Measurements from ENCODE around the gene TARM1.

DNA sequence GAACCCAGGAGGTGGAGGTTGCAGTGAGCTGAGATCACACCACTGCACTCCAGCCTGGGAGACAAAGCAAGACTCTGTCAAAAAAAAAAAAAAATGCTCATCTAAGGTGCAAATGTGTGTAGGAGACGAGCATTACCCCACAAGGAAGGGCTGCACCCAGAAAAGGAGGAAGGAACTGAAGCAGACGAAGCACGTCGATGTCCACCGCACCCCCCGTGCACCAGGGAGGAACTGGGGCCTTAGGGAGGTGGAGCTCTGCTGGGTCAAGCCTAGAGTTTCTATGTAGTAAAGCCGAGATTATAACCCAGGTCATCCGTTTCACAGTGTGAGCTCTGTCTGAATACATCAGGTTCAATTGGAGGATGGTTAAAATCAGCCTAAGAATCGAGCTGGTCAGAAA, 18.5 kb downstream of the TARM1 start:
- TF ChIP-seq POLR2AphosphoS5 (IDR thresholded peaks at IDR 0.05; ENCODE audit: low read depth) = no peak
- TF ChIP-seq CTCF (conservative IDR thresholded peaks at IDR 0.05; ENCODE audit: low read depth in 2 of 2) = no peak
- TF ChIP-seq, protein P1, sequence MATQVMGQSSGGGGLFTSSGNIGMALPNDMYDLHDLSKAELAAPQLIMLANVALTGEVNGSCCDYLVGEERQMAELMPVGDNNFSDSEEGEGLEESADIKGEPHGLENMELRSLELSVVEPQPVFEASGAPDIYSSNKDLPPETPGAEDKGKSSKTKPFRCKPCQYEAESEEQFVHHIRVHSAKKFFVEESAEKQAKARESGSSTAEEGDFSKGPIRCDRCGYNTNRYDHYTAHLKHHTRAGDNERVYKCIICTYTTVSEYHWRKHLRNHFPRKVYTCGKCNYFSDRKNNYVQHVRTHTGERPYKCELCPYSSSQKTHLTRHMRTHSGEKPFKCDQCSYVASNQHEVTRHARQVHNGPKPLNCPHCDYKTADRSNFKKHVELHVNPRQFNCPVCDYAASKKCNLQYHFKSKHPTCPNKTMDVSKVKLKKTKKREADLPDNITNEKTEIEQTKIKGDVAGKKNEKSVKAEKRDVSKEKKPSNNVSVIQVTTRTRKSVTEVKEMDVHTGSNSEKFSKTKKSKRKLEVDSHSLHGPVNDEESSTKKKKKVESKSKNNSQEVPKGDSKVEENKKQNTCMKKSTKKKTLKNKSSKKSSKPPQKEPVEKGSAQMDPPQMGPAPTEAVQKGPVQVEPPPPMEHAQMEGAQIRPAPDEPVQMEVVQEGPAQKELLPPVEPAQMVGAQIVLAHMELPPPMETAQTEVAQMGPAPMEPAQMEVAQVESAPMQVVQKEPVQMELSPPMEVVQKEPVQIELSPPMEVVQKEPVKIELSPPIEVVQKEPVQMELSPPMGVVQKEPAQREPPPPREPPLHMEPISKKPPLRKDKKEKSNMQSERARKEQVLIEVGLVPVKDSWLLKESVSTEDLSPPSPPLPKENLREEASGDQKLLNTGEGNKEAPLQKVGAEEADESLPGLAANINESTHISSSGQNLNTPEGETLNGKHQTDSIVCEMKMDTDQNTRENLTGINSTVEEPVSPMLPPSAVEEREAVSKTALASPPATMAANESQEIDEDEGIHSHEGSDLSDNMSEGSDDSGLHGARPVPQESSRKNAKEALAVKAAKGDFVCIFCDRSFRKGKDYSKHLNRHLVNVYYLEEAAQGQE (IDR thresholded peaks at IDR 0.05; ENCODE audit: unreplicated experiment) = no peak
- no peak for TF ChIP-seq JUNB (IDR thresholded peaks at IDR 0.05; ENCODE audit: unreplicated experiment)
- no peak for TF ChIP-seq EZH2 (IDR thresholded peaks at IDR 0.05; ENCODE audit: low read depth, unreplicated experiment)
- TF ChIP-seq NANOG (IDR thresholded peaks at IDR 0.05; ENCODE audit: borderline replicate concordance) = no peak
- no peak for TF ChIP-seq EZH2phosphoT487 (IDR thresholded peaks at IDR 0.05; ENCODE audit: unreplicated experiment)
- no peak for TF ChIP-seq ETS1 (IDR thresholded peaks at IDR 0.05)
- TF ChIP-seq CREB1 (CRISPR knock-in tag; IDR thresholded peaks at IDR 0.05; ENCODE audit: low read depth) = no peak
- no peak for TF ChIP-seq ZNF331 (CRISPR knock-in tag; IDR thresholded peaks at IDR 0.05; ENCODE audit: low read depth)
- TF ChIP-seq STAT1 (IDR thresholded peaks at IDR 0.05; ENCODE audit: unreplicated experiment) = no peak
- TF ChIP-seq ZNF462 (CRISPR knock-in tag; IDR thresholded peaks at IDR 0.05) = no peak
- TF ChIP-seq ZNF114 (CRISPR knock-in tag; IDR thresholded peaks at IDR 0.05) = no peak

Measured in GM23338 (cell line).